HCT116 (cell line): ENCODE results near the gene FMO2.

ENCODE experiments used
- CTCF ChIP-seq, 3 experiments: fragments of 200-600 bp in 1 of 3; sonication (generic) in 1 of 3; IDR thresholded peaks in 2 of 3; conservative IDR thresholded peaks in 1 of 3; 2 replicates each; pipeline ENCODE4 v1.5.1; 2012 to 2017; ENCODE audit warnings: low read depth in 2 of 3, low read length in 2 of 3, antibody characterized with exemption in 1 of 3, borderline replicate concordance in 1 of 3, control low read depth in 1 of 3, mild to moderate bottlenecking in 1 of 3, mixed read lengths in 1 of 3, mixed run types in 1 of 3, moderate library complexity in 1 of 3; ENCODE audit not compliant: insufficient read depth in 1 of 3
- EZH2phosphoT487 ChIP-seq: fragments of 200-600 bp; IDR thresholded peaks from 2 replicates; pipeline ENCODE4 v1.6.1; 2018; ENCODE audit warnings: antibody characterized with exemption, borderline replicate concordance
- MAX ChIP-seq: IDR thresholded peaks from 2 replicates; pipeline ENCODE4 v1.6.1; 2012
- POLR2A ChIP-seq: IDR thresholded peaks from 2 replicates; pipeline ENCODE4 v1.7.0; 2011; ENCODE audit warnings: borderline replicate concordance; ENCODE audit not compliant: insufficient read depth, insufficient read length; ENCODE audit errors: extremely low read depth
- POLR2AphosphoS5 ChIP-seq: IDR thresholded peaks from 2 replicates; pipeline ENCODE4 v1.6.1; 2011; ENCODE audit warnings: mild to moderate bottlenecking, low read depth, low read length, moderate library complexity
- SRF ChIP-seq: IDR thresholded peaks from 2 replicates; pipeline ENCODE4 v1.6.1; 2012; ENCODE audit warnings: low read depth
- ZNF274 ChIP-seq: fragments of 200-500 bp; sonication (Bioruptor generic); IDR thresholded peaks from 2 replicates; pipeline ENCODE4 v1.6.1; 2014; ENCODE audit warnings: mild to moderate bottlenecking, low read depth, low read length, inconsistent platforms

GRCh38 chr1:171248302-171248701, 63.2 kb downstream of the FMO2 start, which contains the start of gene FMO1:
- TF ChIP-seq CTCF (IDR thresholded peaks at IDR 0.05 in 2 of 3, conservative IDR thresholded peaks at IDR 0.05 in 1 of 3; ENCODE audit: borderline replicate concordance in 1 of 3, insufficient read depth in 1 of 3, low read depth in 2 of 3, low read length in 2 of 3) (no peak), POLR2A (no peak), ZNF274 (no peak), SRF (no peak), POLR2AphosphoS5 (no peak), EZH2phosphoT487 (no peak), MAX (no peak)
